T follicular helper cell (primary cell): ENCODE results near the gene ARHGAP8.
A peak's percentile ranks its signal among the peaks of the same experiment; 100 is the strongest.

Experiments
- DNase-seq: peaks from one replicate; pipeline ENCODE4 v3.0.0-alpha.2; 2020; ENCODE audit warnings: low read depth

Gene ARHGAP8

GRCh38 chr22:44724859-44725258, 27.5 kb upstream of the ARHGAP8 start:
- no peak for DNase-seq

GRCh38 chr22:44726439-44726838, 25.9 kb upstream of the ARHGAP8 start:
- DNase-seq = no peak

DNA sequence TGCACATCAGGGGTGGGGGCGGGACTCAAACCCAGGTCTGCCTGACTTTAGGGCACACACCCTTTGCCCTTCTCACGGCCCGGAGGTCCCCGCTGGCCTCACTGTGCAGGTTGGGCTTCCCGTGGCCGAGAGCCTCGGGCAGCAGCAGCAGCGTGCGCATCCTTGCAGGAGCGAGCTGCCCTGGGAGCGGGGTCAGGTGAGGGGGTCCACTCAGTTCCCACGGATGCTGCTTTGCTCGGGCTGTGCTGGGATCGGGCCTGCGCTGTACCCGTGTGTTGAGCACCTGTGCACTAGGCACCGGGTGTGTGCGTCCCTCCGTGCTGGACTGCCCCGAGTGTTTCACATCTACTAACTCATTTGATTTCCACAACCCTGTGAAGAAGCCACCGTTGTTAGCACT, 25.2 kb upstream of the ARHGAP8 start:
- DNase-seq = no peak

DNA sequence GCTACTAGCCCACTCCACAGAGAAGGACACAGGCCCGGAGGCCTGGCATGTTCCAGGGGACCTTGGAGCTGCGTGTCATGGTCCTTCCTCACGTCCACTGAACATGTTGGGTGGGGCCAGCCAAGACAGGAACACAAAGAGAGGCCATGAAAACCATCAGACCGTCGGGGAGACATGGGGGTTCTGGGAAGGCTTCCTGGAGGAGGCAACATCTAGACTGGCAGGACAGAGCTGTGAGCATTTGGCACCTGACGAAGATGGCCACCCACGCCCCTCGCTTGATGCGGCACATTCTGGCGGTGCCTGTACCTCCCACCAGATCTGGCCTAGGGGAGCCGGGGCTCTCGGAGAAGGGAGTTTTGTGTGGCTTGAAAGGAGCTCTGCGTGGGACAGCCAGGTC, 24.7 kb upstream of the ARHGAP8 start:
- DNase-seq = no peak

GRCh38 chr22:44728761-44729324, 23.5 kb upstream of the ARHGAP8 start:
- no peak for DNase-seq

- no peak for DNase-seq
Observed at GRCh38 chr22:44729391-44730021, 22.9 kb upstream of the ARHGAP8 start.

GRCh38 chr22:44730022-44730393, 22.4 kb upstream of the ARHGAP8 start:
- DNase-seq = no peak

- DNase-seq = no peak
Observed at GRCh38 chr22:44730490-44731356, 21.7 kb upstream of the ARHGAP8 start.

GRCh38 chr22:44731357-44731970, 20.9 kb upstream of the ARHGAP8 start:
- DNase-seq = no peak

GRCh38 chr22:44732017-44732561, 20.3 kb upstream of the ARHGAP8 start:
- no peak for DNase-seq

DNA sequence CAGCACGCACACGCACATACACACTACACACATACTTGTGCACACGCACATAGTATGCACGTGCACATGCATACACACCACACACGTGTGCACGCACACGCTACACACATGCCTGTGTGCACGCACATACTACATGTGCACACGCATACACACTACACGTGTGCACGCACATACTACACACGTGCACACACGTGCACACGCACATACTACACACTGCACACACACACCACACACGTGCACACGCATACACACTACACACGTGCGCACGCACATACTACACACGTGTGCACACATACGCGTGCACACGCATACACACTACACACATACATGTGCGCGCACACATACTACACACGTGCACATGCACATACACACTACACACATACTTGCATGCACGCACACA, 19.7 kb upstream of the ARHGAP8 start:
- DNase-seq = no peak

DNA sequence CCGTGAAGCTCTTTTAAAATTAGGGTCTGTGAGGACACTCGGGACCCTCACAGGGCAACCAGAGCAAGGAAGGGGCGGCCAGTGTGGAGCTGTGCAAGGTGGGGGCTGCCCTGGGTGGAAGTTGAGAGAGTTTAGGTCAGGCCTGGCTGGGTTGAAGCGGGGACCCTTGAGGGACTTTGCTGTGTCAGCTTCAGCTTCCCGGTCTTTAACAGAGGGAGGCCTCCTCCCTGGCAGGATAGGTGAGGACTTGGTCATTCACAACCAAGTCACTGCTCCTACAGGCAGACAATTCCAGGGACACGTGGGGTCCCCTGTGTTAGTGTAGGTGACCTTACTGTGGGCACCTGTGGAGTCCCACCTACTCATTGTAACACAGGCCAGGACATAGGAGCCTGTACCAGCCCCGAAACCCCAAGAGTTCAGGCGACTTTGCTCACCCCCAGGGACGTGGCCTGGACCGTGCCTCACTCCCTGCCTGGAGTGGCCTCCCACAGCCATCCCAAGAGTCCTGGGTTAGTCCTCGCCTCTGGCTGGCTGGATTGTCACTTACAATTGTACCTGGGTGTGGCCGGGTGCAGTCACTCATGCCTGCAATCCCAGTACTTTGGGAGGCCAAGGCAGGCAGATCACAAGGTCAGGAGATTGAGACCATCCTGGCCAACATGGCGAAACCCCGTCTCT, 18.8 kb upstream of the ARHGAP8 start:
- DNase-seq = no peak

- no peak for DNase-seq
Observed at GRCh38 chr22:44734278-44734677, 18.1 kb upstream of the ARHGAP8 start.

DNA sequence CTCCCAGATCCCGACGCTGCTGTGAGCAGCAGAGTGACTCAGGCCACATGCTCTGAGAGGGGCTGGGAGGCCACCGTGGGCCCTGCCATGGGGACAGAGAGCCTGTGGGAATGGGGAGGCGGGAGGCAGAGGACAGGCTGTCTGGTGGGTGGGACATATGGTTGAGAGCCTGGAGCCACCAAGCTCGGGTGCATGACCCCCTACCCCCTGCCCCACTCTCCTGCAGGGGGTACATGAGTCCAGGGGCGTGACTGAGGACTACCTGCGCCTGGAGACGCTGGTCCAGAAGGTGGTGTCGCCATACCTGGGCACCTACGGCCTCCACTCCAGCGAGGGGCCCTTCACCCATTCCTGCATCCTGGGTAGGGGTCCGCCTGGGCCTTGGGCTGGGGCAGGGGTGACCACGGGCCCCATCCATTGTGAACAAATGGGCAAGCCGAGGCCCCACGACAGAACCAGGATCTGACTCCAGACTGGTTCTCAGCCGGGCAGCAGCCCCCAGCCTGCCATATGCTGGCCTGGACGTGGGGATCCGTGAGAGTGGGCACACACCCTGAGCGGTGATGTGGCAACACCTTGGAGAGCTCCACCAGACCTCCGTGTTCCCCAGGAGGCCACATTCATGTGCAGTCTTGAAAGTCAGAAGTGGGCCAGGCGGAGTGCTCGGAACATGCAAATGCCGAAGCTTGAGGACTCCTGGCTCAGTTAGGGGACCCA, 17.4 kb upstream of the ARHGAP8 start:
- no peak for DNase-seq

- peak; percentile 68 for DNase-seq
Observed at GRCh38 chr22:44735518-44736428, 16.6 kb upstream of the ARHGAP8 start.

DNA sequence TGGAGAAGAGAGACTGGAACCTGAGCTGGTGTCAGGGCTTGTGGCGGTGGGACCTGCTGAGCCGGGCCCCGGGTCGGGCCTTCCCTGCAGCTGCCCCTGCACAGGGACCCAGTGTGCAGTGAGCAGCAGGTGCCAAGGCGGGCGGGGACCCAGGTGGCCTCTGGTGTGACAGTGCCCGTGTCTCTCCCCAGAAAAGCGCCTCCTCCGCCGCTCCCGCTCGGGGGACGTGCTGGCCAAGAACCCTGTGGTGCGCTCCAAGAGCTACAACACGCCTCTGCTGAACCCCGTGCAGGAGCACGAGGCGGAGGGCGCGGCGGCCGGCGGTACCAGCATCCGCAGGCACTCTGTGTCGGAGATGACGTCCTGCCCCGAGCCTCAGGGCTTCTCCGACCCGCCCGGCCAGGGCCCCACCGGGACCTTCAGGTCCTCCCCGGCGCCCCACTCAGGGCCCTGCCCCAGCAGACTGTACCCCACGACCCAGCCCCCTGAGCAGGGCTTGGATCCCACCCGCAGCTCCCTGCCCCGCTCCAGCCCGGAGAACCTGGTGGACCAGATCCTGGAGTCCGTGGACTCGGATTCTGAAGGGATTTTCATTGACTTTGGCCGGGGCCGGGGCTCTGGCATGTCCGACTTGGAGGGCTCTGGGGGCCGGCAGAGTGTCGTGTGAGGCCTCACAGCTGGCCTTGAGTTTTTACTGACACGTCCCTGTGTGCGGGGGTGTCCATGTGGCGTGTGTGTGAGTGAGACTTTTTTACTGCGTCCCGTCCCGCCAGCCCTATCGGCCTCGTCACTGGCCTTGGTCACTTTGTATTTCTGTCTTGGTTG, 15.6 kb upstream of the ARHGAP8 start:
- no peak for DNase-seq

DNA sequence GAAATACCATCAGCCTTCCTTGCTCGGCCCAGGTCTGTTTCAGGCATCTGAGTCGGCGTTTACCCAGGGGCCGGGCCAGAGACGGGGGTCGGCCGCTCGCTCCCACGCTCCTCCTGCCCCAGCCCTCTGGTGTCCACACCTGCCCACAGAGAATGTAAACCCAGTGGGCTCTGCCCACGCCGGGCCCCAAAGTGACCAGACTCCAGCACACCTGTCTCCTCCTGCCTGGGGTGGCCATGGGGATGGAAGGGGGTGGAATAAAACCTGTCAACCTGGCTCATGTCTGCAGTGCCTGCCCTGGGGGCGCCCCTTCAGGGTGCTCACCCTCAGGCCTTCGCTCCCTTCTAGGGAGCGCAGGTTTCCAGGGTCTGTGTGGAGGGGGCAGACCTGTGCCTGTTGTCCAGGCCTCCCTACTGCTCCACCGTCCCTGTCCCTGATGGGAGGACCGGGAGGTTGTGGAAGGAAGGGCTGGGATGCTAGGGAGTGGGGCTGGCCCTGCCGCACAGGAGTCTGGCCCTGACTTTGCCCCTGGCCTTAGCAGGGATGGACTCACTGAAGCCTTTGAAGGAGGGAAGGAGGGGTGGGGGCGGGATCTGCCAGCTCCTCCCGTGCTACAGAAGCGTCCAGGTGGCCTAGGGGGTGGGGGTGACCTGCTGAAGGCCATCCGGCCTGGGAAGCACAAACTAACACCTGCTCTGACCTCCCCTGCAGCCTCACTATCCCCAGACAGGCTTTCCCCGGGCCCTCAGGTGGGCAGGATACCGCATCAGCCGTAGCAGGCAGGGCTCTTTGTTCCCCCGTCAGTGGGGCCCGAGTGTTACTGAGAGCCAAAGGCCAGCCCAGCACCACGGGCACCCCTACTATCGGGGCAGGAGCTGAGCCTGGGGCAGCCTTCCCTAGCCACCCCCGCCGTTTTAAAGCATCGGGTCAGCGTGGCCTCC, 14.7 kb upstream of the ARHGAP8 start:
- no peak for DNase-seq

DNA sequence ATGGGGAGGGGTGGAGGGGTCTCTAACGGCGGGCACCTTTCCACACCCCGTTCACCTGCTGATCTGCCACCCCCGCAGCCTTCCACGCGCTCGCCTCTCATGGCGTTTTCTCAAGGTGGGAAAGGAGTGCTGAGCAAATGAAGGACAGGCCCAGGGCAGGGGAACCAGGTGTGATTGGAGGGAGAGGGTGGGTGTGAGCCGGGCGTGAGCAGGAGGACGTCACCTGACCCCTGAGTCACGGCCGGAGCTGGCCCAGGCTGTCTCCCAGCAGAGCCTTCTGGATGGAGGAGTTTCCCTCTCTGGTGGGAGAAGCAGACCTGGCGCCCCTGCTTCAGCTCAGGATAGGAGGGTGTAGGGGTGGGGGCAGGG, 14.0 kb upstream of the ARHGAP8 start:
- no peak for DNase-seq
